HG03521 (cell line): ENCODE data around the gene TRIM7.
"Not testable (repeated sequence)": the region's sequence is repeated elsewhere in the genome, so short reads cannot be mapped to it uniquely, and the experiment has no call there.

ENCODE experiments used
- ATAC-seq: cut with Tn5 transposase; IDR thresholded peaks from one replicate; pipeline ENCODE4 v1.9.1; 2021; ENCODE audit warnings: mild to moderate bottlenecking, moderate library complexity; ENCODE audit not compliant: unreplicated experiment

TRIM7 gene

GRCh38 chr5:181173420-181174342 is 31.3 kb downstream of the TRIM7 start:
- peak; percentile 50 for ATAC-seq

DNA sequence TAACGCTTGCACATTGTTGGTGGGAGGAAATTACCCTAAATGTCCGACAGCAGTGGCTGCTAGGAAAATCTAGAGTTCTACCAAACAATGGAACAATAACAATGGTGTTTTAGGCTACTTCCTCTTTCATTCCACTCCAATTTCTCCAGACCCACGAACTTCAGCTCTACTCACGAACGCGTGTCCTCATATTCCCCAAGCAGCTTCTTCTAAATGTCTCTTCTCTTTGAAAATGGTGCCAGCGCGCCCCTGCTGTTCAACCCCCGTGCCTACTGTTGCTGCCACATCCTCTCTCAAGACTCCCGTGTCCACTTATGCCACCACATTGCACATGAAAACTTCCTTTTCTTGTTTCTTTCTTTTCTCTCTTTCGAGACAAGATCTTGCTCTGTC is 32.0 kb downstream of the TRIM7 start:
- ATAC-seq = peak; percentile 39

- no peak for ATAC-seq
These were observed 33.2 kb downstream of the TRIM7 start for GRCh38 chr5:181171782-181172181.

GRCh38 chr5:181170996-181171395 is 34.0 kb downstream of the TRIM7 start:
- ATAC-seq = no peak

DNA sequence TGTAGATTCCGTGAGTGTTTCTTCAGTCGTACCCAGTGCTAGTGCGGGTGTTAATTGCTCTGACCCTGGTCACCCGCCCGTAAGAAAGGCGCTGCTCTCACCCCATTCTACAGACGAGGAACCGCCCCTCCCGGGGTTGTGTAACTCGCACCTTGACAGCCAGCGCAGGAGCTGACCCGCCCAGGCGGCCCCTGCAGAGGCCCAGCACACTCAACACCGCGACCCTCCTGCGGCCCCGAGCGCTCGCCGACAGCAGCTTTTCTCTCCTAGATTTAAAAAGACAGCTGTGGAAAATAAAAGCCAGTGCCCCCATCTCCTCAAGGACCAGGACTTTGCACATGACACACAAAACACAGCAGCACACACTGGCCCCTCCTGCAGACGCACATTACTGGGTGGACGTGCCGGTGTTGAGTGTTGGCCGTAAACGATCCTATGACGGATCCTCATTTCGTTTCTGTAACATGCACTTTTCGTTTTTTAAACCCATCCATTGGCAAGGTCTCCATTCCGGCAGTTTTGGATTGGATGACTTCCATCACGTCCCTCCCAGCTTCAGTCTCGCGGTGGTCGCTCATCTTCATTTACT is 34.7 kb downstream of the TRIM7 start:
- no peak for ATAC-seq

- ATAC-seq = not testable (repeated sequence)
These were observed 35.3 kb downstream of the TRIM7 start for GRCh38 chr5:181169459-181170236.

DNA sequence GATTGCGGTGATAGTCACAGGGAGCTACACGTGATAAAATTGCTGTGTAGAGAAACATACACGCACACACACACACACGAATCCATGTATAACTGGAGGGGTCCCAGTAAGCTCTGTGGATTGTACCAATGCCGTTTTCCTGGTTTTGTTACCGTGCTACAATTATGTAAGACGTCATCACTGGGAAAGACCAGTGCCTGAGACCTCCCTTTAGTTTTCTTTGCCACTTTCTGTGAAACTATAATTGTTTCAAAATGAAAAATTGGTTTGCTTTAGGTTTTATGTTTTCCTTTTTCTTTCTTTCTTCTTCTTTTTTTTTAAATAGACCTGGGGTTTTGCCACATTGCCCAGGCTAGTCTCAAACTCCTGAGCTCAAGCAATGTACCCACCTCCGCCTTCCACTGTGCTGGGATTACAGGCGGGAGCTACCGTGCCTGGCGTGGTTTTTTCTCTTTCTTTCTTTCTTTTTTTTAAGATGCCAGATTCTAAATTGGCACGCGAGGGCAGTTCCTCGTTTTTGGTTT is 36.3 kb downstream of the TRIM7 start:
- no peak for ATAC-seq

DNA sequence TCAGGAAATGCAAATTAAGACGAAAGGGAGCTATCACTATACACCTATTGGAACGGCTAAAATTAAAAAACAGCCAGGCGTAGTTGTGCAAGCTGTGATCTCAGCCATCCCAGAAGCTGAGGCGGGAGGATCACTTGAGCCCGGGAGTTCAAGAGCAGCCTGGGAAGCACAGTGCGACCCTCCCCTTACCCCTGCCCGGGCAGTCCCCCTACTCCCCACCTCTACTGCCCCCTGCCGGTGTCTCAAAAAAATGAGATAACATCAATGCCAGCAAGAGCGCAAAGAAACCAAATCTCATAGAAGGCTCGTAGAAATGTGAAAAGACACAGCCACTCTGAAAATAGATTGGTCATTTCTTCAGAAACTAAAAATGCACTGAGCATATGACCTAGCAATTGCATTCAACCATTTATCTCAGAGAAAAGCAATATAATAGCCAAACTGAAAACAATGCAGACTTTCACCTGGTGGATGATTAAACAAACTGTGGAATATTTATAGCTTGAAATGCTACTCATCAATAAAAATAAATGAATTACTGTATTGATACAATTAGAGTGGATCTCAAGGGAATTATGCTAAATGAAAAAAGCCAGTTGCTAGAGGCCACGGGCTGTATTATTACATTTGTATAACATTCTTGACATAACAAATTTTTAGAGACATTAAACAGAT is 37.0 kb downstream of the TRIM7 start:
- no peak for ATAC-seq

- ATAC-seq = no peak
These were observed 37.9 kb downstream of the TRIM7 start for GRCh38 chr5:181166812-181167733.

- ATAC-seq = no peak
These were observed 40.7 kb downstream of the TRIM7 start for GRCh38 chr5:181164076-181164952.

DNA sequence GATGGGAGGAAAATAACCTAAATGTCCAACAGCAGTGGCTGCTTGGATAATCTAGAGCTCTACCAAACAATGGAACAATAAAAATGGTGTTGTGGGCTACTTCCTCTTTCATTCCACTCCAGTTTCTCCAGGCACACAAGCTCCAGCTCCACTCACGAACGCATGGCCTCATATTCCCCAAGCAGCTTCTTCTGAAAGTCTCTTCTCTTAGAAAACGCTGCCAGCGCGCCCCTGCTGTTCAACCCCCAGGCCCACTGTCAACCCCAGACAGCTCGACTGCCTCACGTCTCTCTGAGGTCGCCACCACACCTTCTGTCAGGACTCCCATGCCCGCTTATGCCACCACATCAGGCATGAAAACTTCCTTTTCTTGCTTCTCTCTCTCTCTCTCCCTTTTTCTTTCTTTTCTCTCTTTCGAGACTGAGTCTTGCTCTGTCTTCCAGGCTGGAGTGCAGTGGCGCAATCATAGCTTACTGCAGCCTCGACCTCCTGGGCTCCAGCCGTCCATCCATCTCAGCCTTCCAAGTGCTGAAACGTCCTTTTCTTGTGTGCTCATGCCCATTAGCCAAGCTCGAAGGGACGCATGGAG is 41.4 kb downstream of the TRIM7 start:
- no peak for ATAC-seq

DNA sequence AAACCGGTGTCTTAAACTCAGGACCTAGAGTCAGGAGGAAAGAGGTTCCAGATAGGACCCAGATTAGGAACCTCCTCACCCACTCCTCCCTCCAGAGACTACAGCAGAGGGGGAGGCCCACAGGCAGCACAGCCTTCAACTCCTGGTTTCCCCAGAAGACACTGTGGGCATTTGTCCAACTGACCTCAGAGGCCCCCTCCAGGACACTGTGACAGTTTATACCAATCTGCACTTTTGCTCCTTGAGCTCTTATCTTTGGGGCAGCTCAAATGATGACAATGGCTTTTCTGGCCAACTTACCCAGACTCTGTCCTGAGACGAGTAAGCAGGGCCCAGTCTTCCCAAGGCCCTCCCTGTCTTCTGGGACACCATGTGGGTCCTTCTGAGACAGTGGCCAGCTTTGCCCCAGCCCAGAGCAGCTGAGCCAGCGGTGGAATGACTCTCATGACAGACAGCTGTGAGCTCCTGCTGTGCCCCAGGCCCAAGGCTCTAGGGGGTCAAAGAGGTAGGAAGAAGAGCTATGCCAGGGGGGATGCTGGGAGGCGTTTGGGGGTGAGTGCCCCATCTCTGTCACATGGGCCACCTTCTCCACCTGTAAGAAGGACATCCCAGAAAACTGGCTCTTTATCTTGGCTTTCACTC is 43.3 kb downstream of the TRIM7 start:
- ATAC-seq = no peak

- not testable (repeated sequence) for ATAC-seq
These were observed 44.1 kb downstream of the TRIM7 start for GRCh38 chr5:181160755-181161533.

DNA sequence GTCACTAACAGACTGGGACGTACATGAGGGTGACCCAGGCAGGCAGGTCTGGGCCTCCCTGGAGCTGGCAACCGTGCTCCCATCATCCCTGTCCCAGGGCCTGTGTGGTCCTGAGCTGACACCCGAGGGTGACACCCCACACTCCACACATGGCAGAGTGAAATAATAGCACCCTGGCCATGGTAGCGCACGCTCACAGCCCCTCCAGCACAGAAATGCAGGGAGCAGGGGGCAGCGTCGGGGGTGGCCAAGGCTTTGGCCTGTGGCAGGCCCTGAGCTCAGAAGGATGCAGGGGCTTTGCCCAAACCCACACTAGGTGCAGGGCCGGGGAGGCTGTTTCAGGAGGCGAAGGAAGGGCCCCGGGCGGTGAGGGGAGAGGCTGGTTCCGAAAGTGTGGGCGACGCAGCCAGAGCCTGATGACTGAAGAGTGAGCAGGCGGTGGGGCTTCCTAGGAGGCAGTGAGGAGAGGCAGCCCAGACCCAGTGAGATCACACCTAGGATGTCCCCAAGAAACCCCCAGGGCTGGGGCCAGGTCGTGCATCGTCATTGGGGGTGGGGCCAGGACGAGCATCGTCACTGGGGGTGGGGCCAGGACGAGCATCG is 44.7 kb downstream of the TRIM7 start:
- ATAC-seq = peak; percentile 44

DNA sequence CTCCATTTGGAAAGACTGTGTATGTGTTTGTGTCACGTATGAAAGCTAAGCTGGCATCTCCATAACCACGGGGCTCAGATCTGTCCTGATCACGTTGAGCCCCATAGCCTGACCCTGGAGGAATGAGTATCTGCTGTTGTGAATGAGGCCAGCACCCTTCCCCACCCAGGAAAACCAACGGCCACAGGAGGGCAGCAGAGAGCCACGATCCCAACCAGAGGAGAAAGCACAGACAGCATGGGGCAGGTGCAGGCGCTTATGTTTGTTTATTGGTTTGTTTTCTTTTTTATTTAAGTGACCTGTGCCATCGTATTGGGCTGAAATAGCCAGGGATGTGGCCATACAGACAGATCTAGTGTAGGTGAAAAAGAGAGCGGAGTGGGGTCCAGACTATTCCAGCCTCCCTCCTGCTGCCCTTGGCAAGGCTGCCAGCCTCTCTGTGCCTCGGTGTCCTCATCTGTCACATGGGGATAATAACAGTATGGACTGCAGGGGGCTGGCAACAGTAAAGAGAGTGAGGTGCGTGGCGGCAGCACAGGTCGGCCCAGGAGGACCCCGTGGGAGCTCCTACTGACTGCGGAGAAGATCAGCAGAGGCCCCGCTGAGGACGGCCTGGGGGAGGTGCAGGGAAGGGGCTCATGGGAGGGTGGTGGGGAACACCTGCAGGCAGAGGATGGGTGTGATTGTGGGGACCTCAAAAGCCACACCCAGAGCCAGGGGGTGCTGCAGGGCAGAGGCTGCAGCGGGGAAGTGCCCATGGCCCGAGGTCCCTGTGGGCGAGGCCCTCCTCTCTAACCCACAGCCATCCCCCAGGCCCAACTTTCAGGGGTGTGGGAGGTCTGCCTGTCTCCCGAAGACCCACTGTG is 45.5 kb downstream of the TRIM7 start:
- ATAC-seq = peak; percentile 61

DNA sequence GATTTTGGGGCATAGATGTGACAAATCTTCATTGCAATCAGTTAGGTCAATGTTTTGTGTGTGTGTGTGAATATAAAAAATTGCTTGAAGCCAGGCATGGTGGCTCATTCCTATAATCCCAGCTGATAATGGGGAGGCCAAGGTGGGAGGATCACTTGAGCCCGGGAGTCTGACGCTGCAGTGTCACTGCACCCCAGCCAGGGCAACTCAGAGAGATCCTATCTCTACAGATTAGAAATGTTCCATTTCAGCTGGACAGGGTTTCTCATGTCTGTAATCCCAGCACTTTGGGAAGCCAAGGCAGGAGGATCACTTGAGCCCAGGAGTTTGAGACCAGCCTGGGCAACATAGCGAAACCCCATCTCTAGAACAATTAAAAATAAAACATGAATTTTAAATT is 46.1 kb downstream of the TRIM7 start:
- ATAC-seq = no peak
